Parathyroid adenoma (tissue), 2 donors: Measurements from ENCODE around the gene NCR2.

Source experiments
- H2AFZ ChIP-seq: fragments of 300-600 bp; sonication (generic); one replicate; pipeline ENCODE4 v1.7.0; 2017; ENCODE audit warnings: antibody characterized with exemption, mild to moderate bottlenecking
- H3K27ac ChIP-seq: fragments of 300-600 bp; sonication (generic); one replicate; pipeline ENCODE4 v1.7.0; 2017
- H3K27me3 ChIP-seq: fragments of 300-600 bp; sonication (generic); one replicate; pipeline ENCODE4 v1.7.0; 2017; ENCODE audit warnings: low read length; ENCODE audit not compliant: control insufficient read depth, insufficient read depth
- H3K36me3 ChIP-seq: fragments of 300-600 bp; sonication (generic); one replicate; pipeline ENCODE4 v1.7.0; 2017; ENCODE audit warnings: low read length; ENCODE audit not compliant: control insufficient read depth, insufficient read depth
- H3K4me1 ChIP-seq: fragments of 300-600 bp; sonication (generic); one replicate; pipeline ENCODE4 v1.7.0; 2017; ENCODE audit warnings: control low read depth
- H3K4me2 ChIP-seq: fragments of 300-600 bp; sonication (generic); one replicate; pipeline ENCODE4 v1.7.0; 2017; ENCODE audit warnings: low read length
- H3K4me3 ChIP-seq: fragments of 300-600 bp; sonication (generic); one replicate; pipeline ENCODE4 v1.7.0; 2017; ENCODE audit warnings: low read depth, low read length
- H3K79me2 ChIP-seq: fragments of 300-600 bp; sonication (generic); one replicate; pipeline ENCODE4 v1.7.0; 2017; ENCODE audit warnings: control low read depth
- H3K9ac ChIP-seq: fragments of 300-600 bp; sonication (generic); one replicate; pipeline ENCODE4 v1.7.0; 2017; ENCODE audit warnings: mild to moderate bottlenecking
- H3K9me3 ChIP-seq: fragments of 300-600 bp; sonication (generic); one replicate; pipeline ENCODE4 v1.7.0; 2017; ENCODE audit warnings: low read length; ENCODE audit not compliant: control insufficient read depth
- TF ChIP-seq, protein P1 (sequence below): fragments of 300-600 bp; sonication (generic); IDR thresholded peaks from one replicate; pipeline ENCODE4 v1.7.0; 2017; ENCODE audit warnings: antibody characterized with exemption, mild to moderate bottlenecking
- donor health status: primary hyperparathyroidism.

Gene NCR2

DNA sequence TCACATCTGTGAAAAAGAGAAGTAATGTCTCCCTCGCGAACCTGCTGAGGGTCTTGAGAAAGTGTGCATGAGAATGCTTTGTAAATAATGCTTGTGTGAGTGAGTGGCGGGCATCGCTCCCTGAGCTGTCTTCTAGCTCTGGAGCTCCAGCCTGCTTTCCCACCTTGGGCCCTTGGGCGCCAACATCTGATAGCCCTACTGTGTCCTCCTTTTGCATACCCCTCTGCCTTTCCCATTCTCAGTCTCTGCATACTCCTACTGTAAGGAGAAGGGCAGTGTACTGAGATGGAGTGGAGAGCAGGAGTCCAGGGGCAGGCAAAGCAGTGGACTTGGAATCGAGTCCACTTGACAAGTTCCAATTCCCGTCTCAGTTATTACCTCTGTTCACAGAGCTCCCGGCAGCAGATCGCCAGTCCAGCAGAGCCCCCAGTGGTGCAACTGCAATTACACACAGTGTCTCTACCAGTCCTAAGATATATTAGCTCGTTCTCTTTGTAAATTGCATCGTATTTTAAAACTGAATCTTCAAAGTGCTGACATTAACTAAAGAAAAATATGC lies 847 bp upstream of the NCR2 start:
- TF ChIP-seq, protein P1, sequence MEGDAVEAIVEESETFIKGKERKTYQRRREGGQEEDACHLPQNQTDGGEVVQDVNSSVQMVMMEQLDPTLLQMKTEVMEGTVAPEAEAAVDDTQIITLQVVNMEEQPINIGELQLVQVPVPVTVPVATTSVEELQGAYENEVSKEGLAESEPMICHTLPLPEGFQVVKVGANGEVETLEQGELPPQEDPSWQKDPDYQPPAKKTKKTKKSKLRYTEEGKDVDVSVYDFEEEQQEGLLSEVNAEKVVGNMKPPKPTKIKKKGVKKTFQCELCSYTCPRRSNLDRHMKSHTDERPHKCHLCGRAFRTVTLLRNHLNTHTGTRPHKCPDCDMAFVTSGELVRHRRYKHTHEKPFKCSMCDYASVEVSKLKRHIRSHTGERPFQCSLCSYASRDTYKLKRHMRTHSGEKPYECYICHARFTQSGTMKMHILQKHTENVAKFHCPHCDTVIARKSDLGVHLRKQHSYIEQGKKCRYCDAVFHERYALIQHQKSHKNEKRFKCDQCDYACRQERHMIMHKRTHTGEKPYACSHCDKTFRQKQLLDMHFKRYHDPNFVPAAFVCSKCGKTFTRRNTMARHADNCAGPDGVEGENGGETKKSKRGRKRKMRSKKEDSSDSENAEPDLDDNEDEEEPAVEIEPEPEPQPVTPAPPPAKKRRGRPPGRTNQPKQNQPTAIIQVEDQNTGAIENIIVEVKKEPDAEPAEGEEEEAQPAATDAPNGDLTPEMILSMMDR, result no peak
- no peaks in the 10 kb centered on the region for H3K27me3 ChIP-seq
- no peaks in the 10 kb centered on the region for H3K36me3 ChIP-seq
- no peak overlapping the region for H3K4me2 ChIP-seq
- H2AFZ ChIP-seq, result no peak overlapping the region
- H3K27ac ChIP-seq, result no peak overlapping the region
- no peaks in the 10 kb centered on the region for H3K4me1 ChIP-seq
- no peak overlapping the region for H3K4me3 ChIP-seq
- H3K79me2 ChIP-seq, result no peaks in the 10 kb centered on the region
- no peak overlapping the region for H3K9ac ChIP-seq
- H3K9me3 ChIP-seq, result no peaks in the 10 kb centered on the region

DNA sequence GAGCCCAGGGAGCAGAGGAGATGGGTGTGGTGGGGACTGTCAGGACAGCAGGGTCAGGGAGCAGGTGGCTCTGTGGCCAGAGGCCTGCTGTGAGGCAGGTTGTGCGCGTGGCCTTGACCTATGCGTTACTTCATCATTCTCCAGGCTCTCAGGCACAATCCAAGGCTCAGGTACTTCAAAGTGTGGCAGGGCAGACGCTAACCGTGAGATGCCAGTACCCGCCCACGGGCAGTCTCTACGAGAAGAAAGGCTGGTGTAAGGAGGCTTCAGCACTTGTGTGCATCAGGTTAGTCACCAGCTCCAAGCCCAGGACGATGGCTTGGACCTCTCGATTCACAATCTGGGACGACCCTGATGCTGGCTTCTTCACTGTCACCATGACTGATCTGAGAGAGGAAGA lies 535 bp downstream of the NCR2 start:
- Histone ChIP-seq H3K27me3 (no peaks in the 10 kb centered on the region), H3K9me3 (no peaks in the 10 kb centered on the region)

DNA sequence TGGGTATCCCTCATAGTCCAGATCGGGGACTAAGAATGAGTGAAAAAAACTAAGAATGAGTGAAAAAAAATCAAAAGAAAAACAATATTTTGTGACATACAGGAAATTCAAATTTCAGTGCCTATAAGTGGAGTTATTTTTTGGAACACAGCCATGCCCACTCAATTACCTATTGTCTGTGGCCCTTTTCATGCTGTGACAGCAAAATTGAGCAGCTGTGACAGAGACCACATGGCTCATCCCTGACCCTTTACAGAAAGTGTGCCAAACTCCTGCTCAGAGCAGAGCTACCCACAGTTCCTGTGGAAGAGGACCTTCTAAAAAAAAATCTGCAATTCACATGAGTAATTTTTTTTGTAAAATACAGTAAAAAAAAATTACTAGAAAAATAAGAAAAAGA lies 1.4 kb downstream of the NCR2 start:
- no peaks in the 10 kb centered on the region for H3K27me3 ChIP-seq

More for the DNA sequence above, 535 bp downstream of the NCR2 start:
- no peaks in the 10 kb centered on the region for H3K4me1 ChIP-seq
- no peaks in the 10 kb centered on the region for H3K36me3 ChIP-seq
- no peak overlapping the region for H3K4me2 ChIP-seq
- no peak overlapping the region for H3K4me3 ChIP-seq
- H2AFZ ChIP-seq, result no peak overlapping the region
- no peak overlapping the region for H3K27ac ChIP-seq
- TF ChIP-seq, protein P1, result no peak
- no peaks in the 10 kb centered on the region for H3K79me2 ChIP-seq
- no peak overlapping the region for H3K9ac ChIP-seq

DNA sequence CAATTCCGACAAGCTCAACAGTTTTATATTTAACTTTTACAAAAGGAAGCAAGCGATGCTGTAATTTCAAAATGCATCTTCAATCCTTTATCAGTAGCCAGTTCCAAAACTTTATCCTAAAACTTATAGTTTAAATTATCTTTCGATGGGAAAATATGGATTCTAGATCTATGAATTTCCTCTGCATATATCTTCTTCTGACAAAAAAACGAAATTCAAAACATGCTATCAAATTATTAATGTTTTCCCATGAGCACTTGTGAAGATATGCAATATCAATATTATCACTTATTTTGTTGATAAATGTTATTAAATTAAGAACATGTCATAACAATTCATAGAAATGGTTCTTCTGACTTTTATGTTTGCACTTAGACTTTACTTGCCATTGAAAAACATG lies 2.3 kb downstream of the NCR2 start:
- H3K4me3 ChIP-seq, result no peak overlapping the region
- no peak overlapping the region for H3K27ac ChIP-seq
- H3K4me2 ChIP-seq, result no peak overlapping the region
- TF ChIP-seq, protein P1, result no peak
- H3K4me1 ChIP-seq, result no peaks in the 10 kb centered on the region
- no peak overlapping the region for H2AFZ ChIP-seq
- H3K9ac ChIP-seq, result no peak overlapping the region
- H3K27me3 ChIP-seq, result no peaks in the 10 kb centered on the region
- H3K36me3 ChIP-seq, result no peaks in the 10 kb centered on the region
- H3K9me3 ChIP-seq, result no peaks in the 10 kb centered on the region
- H3K79me2 ChIP-seq, result no peaks in the 10 kb centered on the region

More for the DNA sequence above, 1.4 kb downstream of the NCR2 start:
- Histone ChIP-seq H3K27ac (no peak overlapping the region), H3K9ac (no peak overlapping the region), H3K4me3 (no peak overlapping the region), H3K79me2 (no peaks in the 10 kb centered on the region), H3K36me3 (no peaks in the 10 kb centered on the region), H3K4me1 (no peaks in the 10 kb centered on the region), H3K9me3 (no peaks in the 10 kb centered on the region), H3K4me2 (no peak overlapping the region), H2AFZ (no peak overlapping the region)
- TF ChIP-seq, protein P1, result no peak

DNA sequence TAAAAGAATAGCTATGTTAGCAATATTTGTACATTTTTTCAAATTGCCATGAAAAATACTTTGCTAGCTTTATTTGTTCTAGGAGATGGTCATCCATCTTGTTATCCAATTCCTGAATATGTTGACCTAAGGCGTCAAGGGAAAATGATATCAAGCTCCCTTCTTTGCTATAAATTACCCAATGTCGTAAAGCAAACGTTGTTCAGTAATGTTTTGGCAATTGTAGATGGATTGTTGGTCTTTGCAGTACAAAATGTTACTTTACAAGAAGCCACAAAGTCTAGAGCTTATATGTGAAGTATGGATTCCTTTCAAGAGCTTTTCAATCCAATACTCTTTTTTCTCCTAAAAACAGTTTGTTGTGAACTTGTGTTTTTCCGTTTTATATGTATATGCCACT lies 3.3 kb downstream of the NCR2 start:
- Histone ChIP-seq H3K4me3 (no peak overlapping the region), H3K4me2 (no peak overlapping the region), H3K27me3 (no peaks in the 10 kb centered on the region), H3K4me1 (no peaks in the 10 kb centered on the region), H3K36me3 (no peaks in the 10 kb centered on the region), H3K79me2 (no peaks in the 10 kb centered on the region), H2AFZ (no peak overlapping the region), H3K27ac (no peak overlapping the region), H3K9ac (no peak overlapping the region), H3K9me3 (no peaks in the 10 kb centered on the region)
- TF ChIP-seq, protein P1, result no peak
